ENCODE results near the gene C1QTNF4. TPM values are rescaled to one million over a fixed set of nuclear protein-coding genes. Genes with fewer than 3 reads are reported as not detected.

The C1QTNF4 gene
- total and polyA plus RNA-seq, 2 of the 13 experiments (the other 11 are each of a cell fraction or from before 2014, with no cell fraction given): not detected

- TF ChIP-seq PBX2 (CRISPR knock-in tag; IDR thresholded peaks at IDR 0.05) (no peak), PTBP1 (IDR thresholded peaks at IDR 0.05; ENCODE audit: low read depth, low read length, poor library complexity, severe bottlenecking) (peak; percentile 86), ZMAT3 (CRISPR knock-in tag; conservative IDR thresholded peaks at IDR 0.05) (no peak), ZBTB40 (IDR thresholded peaks at IDR 0.05) (no peak), ZBTB40 (CRISPR knock-in tag; IDR thresholded peaks at IDR 0.05) (no peak; the same call in 1 of the 2 replicates), ZNF451 (CRISPR knock-in tag; IDR thresholded peaks at IDR 0.05) (no peak; the same call in 1 of the 2 replicates), ISX (CRISPR knock-in tag; conservative IDR thresholded peaks at IDR 0.05) (no peak), RFX3 (CRISPR knock-in tag; IDR thresholded peaks at IDR 0.05) (no peak), ZNF879 (CRISPR knock-in tag; IDR thresholded peaks at IDR 0.05) (no peak), SSRP1 (CRISPR knock-in tag; IDR thresholded peaks at IDR 0.05) (no peak), ZNF792 (CRISPR knock-in tag; IDR thresholded peaks at IDR 0.05) (no peak), TEAD3 (CRISPR knock-in tag; optimal IDR thresholded peaks at IDR 0.05; ENCODE audit: borderline replicate concordance) (no peak), IKZF1 (IDR thresholded peaks at IDR 0.05) (no peak), PHF21A (CRISPR knock-in tag; IDR thresholded peaks at IDR 0.05) (no peak; the same call in 1 of the 2 replicates), ZHX1 (CRISPR knock-in tag; IDR thresholded peaks at IDR 0.05; ENCODE audit: low read depth) (peak; percentile 89), DPF2 (CRISPR knock-in tag; IDR thresholded peaks at IDR 0.05; ENCODE audit: borderline replicate concordance, low read depth) (no peak)
- TF ChIP-seq, protein P1, sequence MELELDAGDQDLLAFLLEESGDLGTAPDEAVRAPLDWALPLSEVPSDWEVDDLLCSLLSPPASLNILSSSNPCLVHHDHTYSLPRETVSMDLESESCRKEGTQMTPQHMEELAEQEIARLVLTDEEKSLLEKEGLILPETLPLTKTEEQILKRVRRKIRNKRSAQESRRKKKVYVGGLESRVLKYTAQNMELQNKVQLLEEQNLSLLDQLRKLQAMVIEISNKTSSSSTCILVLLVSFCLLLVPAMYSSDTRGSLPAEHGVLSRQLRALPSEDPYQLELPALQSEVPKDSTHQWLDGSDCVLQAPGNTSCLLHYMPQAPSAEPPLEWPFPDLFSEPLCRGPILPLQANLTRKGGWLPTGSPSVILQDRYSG (CRISPR knock-in tag; IDR thresholded peaks at IDR 0.05): no peak
Observed at GRCh38 chr11:47552566-47553405, 41.4 kb downstream of the C1QTNF4 start, which contains the start of gene CELF1 (continued).
